ENCODE results near the gene OSMR. TPM values are rescaled to one million over a fixed set of nuclear protein-coding genes. Genes with fewer than 3 reads are reported as not detected.

The OSMR gene
- total RNA-seq, 1 donor from 2014 or later, result 0.58 TPM

- H3K9ac ChIP-seq, result no peak overlapping the region
- no peaks in the 10 kb centered on the region for H3K36me3 Mint-ChIP-seq
- no peak for DNase-seq (ENCODE audit: low spot score)
These were observed 37.0 kb upstream of the OSMR start for GRCh38 chr5:38808666-38809343.

GRCh38 chr5:38809388-38810359, 36.1 kb upstream of the OSMR start:
- TF ChIP-seq EZH2 (IDR thresholded peaks at IDR 0.05), result no peak
- TF ChIP-seq EZH2phosphoT487 (IDR thresholded peaks at IDR 0.05), result no peak
- peak; percentile 89 for TF ChIP-seq CTCF (IDR thresholded peaks at IDR 0.05)
- no peaks in the 10 kb centered on the region for H3K9me3 Mint-ChIP-seq

More at GRCh38 chr5:38808666-38809343, 37.0 kb upstream of the OSMR start:
- no peaks in the 10 kb centered on the region for H3F3A ChIP-seq (ENCODE audit: low read depth)
- H3K4me3 Mint-ChIP-seq, result no peak overlapping the region
- peaks cover 12% of the 10 kb centered on the region for H3K4me1 Mint-ChIP-seq
- TF ChIP-seq EZH2phosphoT487 (IDR thresholded peaks at IDR 0.05), result no peak
- TF ChIP-seq CTCF (IDR thresholded peaks at IDR 0.05), result no peak
- TF ChIP-seq EZH2 (IDR thresholded peaks at IDR 0.05), result no peak
- peak overlapping the region; percentile 65 for H3K27ac Mint-ChIP-seq
- no peaks in the 10 kb centered on the region for H3K27me3 ChIP-seq
- H3K9me3 Mint-ChIP-seq, result no peaks in the 10 kb centered on the region
- no peaks in the 10 kb centered on the region for H3K36me3 ChIP-seq
- no peak overlapping the region for H3K27ac ChIP-seq
- H2AFZ ChIP-seq (replicated peaks), result peak overlapping the region; percentile 7
- H3K4me1 ChIP-seq, result peaks cover 6% of the 10 kb centered on the region
- H3K79me2 ChIP-seq (ENCODE audit: low read depth), result no peaks in the 10 kb centered on the region
- H3K9me3 ChIP-seq (ENCODE audit: low read depth), result no peaks in the 10 kb centered on the region
- H3K27me3 Mint-ChIP-seq (ENCODE audit: insufficient read depth, low read depth), result peaks cover 2% of the 10 kb centered on the region
- no peak overlapping the region for H3K4me3 ChIP-seq
- no peak overlapping the region for H3K4me2 ChIP-seq
- H4K20me1 ChIP-seq (ENCODE audit: low read depth), result no peaks in the 10 kb centered on the region

GRCh38 chr5:38814879-38815278, 30.9 kb upstream of the OSMR start:
- Histone ChIP-seq H3K4me1 (no peaks in the 10 kb centered on the region), H4K20me1 (ENCODE audit: low read depth) (no peaks in the 10 kb centered on the region), H3K36me3 (no peaks in the 10 kb centered on the region), H3K9ac (no peak overlapping the region), H3K79me2 (ENCODE audit: low read depth) (no peaks in the 10 kb centered on the region), H3F3A (ENCODE audit: low read depth) (no peaks in the 10 kb centered on the region), H3K27me3 (no peaks in the 10 kb centered on the region), H3K4me2 (no peak overlapping the region), H3K4me3 (no peak overlapping the region), H3K27ac (no peak overlapping the region), H3K9me3 (ENCODE audit: low read depth) (no peaks in the 10 kb centered on the region), H2AFZ (replicated peaks) (no peak overlapping the region)
- Mint-ChIP-seq H3K4me3 (no peak overlapping the region), H3K9me3 (no peaks in the 10 kb centered on the region), H3K36me3 (no peaks in the 10 kb centered on the region), H3K27me3 (ENCODE audit: insufficient read depth, low read depth) (no peaks in the 10 kb centered on the region), H3K4me1 (peaks cover 6% of the 10 kb centered on the region), H3K27ac (no peak overlapping the region)
- TF ChIP-seq EZH2 (IDR thresholded peaks at IDR 0.05) (no peak), CTCF (IDR thresholded peaks at IDR 0.05) (no peak), EZH2phosphoT487 (IDR thresholded peaks at IDR 0.05) (no peak)
- DNase-seq (ENCODE audit: low spot score), result no peak

More at GRCh38 chr5:38809388-38810359, 36.1 kb upstream of the OSMR start:
- Histone ChIP-seq H3K9ac (no peak overlapping the region), H3K4me1 (peaks cover 6% of the 10 kb centered on the region), H3K27me3 (no peaks in the 10 kb centered on the region), H3K4me2 (no peak overlapping the region), H4K20me1 (ENCODE audit: low read depth) (no peaks in the 10 kb centered on the region), H3K27ac (no peak overlapping the region), H3K9me3 (ENCODE audit: low read depth) (no peaks in the 10 kb centered on the region), H2AFZ (replicated peaks) (peak overlapping the region; percentile 26), H3F3A (ENCODE audit: low read depth) (no peaks in the 10 kb centered on the region), H3K36me3 (no peaks in the 10 kb centered on the region), H3K4me3 (no peak overlapping the region), H3K79me2 (ENCODE audit: low read depth) (no peaks in the 10 kb centered on the region)
- peaks cover 2% of the 10 kb centered on the region for H3K27me3 Mint-ChIP-seq (ENCODE audit: insufficient read depth, low read depth)
- no peak overlapping the region for H3K4me3 Mint-ChIP-seq
- peak overlapping the region; percentile 63 for H3K27ac Mint-ChIP-seq
- DNase-seq (ENCODE audit: low spot score), result peak; percentile 93
- peaks cover 12% of the 10 kb centered on the region for H3K4me1 Mint-ChIP-seq
- H3K36me3 Mint-ChIP-seq, result no peaks in the 10 kb centered on the region
